Neural cell (in vitro differentiated cells): ENCODE results near the gene B4GALNT4. TPM values are rescaled to one million over a fixed set of nuclear protein-coding genes. Genes with fewer than 3 reads are reported as not detected.

Experiments used
- H2AFZ ChIP-seq: fragments of 200-600, 300-800 bp; sonication (generic), shearing (Covaris generic); 2 replicates; pipeline ENCODE4 v1.6.0; 2014; ENCODE audit warnings: low read depth, mild to moderate bottlenecking, antibody characterized with exemption, low read length, moderate library complexity
- H3F3A ChIP-seq: fragments of 200-600 bp; shearing (Covaris generic); 2 replicates; pipeline ENCODE4 v1.6.1; 2016; ENCODE audit warnings: mild to moderate bottlenecking, moderate library complexity, mixed read lengths, antibody characterized with exemption, low read length; ENCODE audit not compliant: insufficient read depth, poor library complexity, severe bottlenecking
- H3K27ac ChIP-seq: fragments of 200-600, 300-800 bp; sonication (generic), shearing (Covaris generic); 2 replicates; pipeline ENCODE4 v1.5.1; 2014; ENCODE audit warnings: mild to moderate bottlenecking, low read length, moderate library complexity
- H3K27me3 ChIP-seq: fragments of 300-800, 200-600 bp; sonication (generic), shearing (Covaris generic); 2 replicates; pipeline ENCODE4 v1.6.0; 2014; ENCODE audit warnings: mild to moderate bottlenecking, low read depth, low read length, moderate library complexity; ENCODE audit not compliant: insufficient read depth
- H3K36me3 ChIP-seq: fragments of 300-800, 200-600 bp; sonication (generic), shearing (Covaris generic); 2 replicates; pipeline ENCODE4 v1.5.1; 2014; ENCODE audit warnings: mild to moderate bottlenecking, antibody characterized with exemption, low read length, moderate library complexity; ENCODE audit not compliant: insufficient read depth
- H3K4me2 ChIP-seq: fragments of 300-800, 200-600 bp; sonication (generic), shearing (Covaris generic); 2 replicates; pipeline ENCODE4 v1.6.0; 2014; ENCODE audit warnings: mild to moderate bottlenecking, low read length
- H3K4me3 ChIP-seq: fragments of 300-800, 200-600 bp; sonication (generic), shearing (Covaris generic); 2 replicates; pipeline ENCODE4 v1.5.1; 2014; ENCODE audit warnings: mild to moderate bottlenecking, low read length, moderate library complexity
- H3K79me2 ChIP-seq: fragments of 200-600 bp; shearing (Covaris generic); replicated peaks from 2 replicates; pipeline ENCODE4 v1.6.0; 2014; ENCODE audit warnings: mild to moderate bottlenecking, low read length, moderate library complexity; ENCODE audit not compliant: insufficient read depth
- H3K9ac ChIP-seq: fragments of 300-800, 200-600 bp; sonication (generic), shearing (Covaris generic); 2 replicates; pipeline ENCODE4 v1.6.1; 2016; ENCODE audit warnings: mild to moderate bottlenecking, low read length, mixed read lengths
- H3K9me2 ChIP-seq: fragments of 200-600 bp; shearing (Covaris generic); 2 replicates; pipeline ENCODE4 v1.6.1; 2016; ENCODE audit warnings: mild to moderate bottlenecking, low read length, mixed read lengths; ENCODE audit not compliant: insufficient read depth
- H3K9me3 ChIP-seq: fragments of 200-600, 300-800 bp; sonication (generic), shearing (Covaris generic); 2 replicates; pipeline ENCODE4 v1.6.1; 2016; ENCODE audit warnings: mild to moderate bottlenecking, mixed run types, low read length, moderate library complexity, mixed read lengths
- H4K20me1 ChIP-seq: fragments of 200-600 bp; shearing (Covaris generic); 2 replicates; pipeline ENCODE4 v1.6.1; 2016; ENCODE audit warnings: mild to moderate bottlenecking, mixed run types; ENCODE audit not compliant: insufficient read depth
- CTCF ChIP-seq: fragments of 450-650 bp; IDR thresholded peaks from 2 replicates; pipeline ENCODE4 v1.5.1; 2014; ENCODE audit warnings: antibody characterized with exemption, mild to moderate bottlenecking, moderate library complexity; ENCODE audit not compliant: poor library complexity, severe bottlenecking
- EP300 ChIP-seq: fragments of 450-650 bp; conservative IDR thresholded peaks from 2 replicates; pipeline ENCODE4 v1.6.1; 2014; ENCODE audit warnings: antibody characterized with exemption, mild to moderate bottlenecking, moderate library complexity; ENCODE audit not compliant: poor library complexity, severe bottlenecking
- EZH2 ChIP-seq: fragments of 200-600, 300-800 bp; shearing (Covaris generic), sonication (generic); IDR thresholded peaks from 2 replicates; pipeline ENCODE4 v1.6.1; 2014; ENCODE audit warnings: antibody characterized with exemption, low read length, borderline replicate concordance, mild to moderate bottlenecking; ENCODE audit not compliant: insufficient read depth, poor library complexity, severe bottlenecking
- MXI1 ChIP-seq: fragments of 450-650 bp; conservative IDR thresholded peaks from 2 replicates; pipeline ENCODE4 v1.6.1; 2014; ENCODE audit warnings: antibody characterized with exemption, mild to moderate bottlenecking; ENCODE audit not compliant: poor library complexity, severe bottlenecking
- POLR2AphosphoS5 ChIP-seq: IDR thresholded peaks from 2 replicates; pipeline ENCODE4 v1.6.1; 2012
- RAD21 ChIP-seq: fragments of 450-650 bp; conservative IDR thresholded peaks from 2 replicates; pipeline ENCODE4 v1.6.1; 2014; ENCODE audit warnings: antibody characterized with exemption, mild to moderate bottlenecking, moderate library complexity
- REST ChIP-seq: IDR thresholded peaks from 2 replicates; pipeline ENCODE4 v1.6.1; 2012; ENCODE audit warnings: borderline replicate concordance
- SMC3 ChIP-seq: fragments of 450-650 bp; conservative IDR thresholded peaks from 2 replicates; pipeline ENCODE4 v1.6.1; 2014; ENCODE audit warnings: antibody characterized with exemption, mild to moderate bottlenecking, moderate library complexity; ENCODE audit not compliant: poor library complexity
- TAF1 ChIP-seq: IDR thresholded peaks from 2 replicates; pipeline ENCODE4 v1.6.1; 2012; ENCODE audit warnings: low read depth
- polyA plus RNA-seq: library from polyadenylated mRNA; depleted of rRNA; stranded (reverse); fragments of >200 nt; gene quantifications from 2 replicates; pipeline ENCODE4 v1.2.3, GENCODE V29; 2014

The B4GALNT4 gene
- polyA plus RNA-seq, 1 donor from 2014 or later = 440 TPM

- Histone ChIP-seq H3K9ac (no peak overlapping the region), H3K9me3 (no peaks in the 10 kb centered on the region), H3K79me2 (no peaks in the 10 kb centered on the region), H3K27me3 (no peaks in the 10 kb centered on the region), H3F3A (no peaks in the 10 kb centered on the region), H3K36me3 (no peaks in the 10 kb centered on the region), H3K4me3 (no peak overlapping the region), H2AFZ (no peak overlapping the region), H3K9me2 (no peaks in the 10 kb centered on the region), H3K4me2 (no peak overlapping the region), H4K20me1 (no peaks in the 10 kb centered on the region), H3K27ac (no peak overlapping the region)
- TF ChIP-seq RAD21 (no peak), CTCF (no peak), EZH2 (no peak), SMC3 (no peak), POLR2AphosphoS5 (no peak), TAF1 (no peak), REST (no peak), MXI1 (no peak), EP300 (no peak)
Measured at GRCh38 chr11:404551-405264, 35.4 kb downstream of the B4GALNT4 start.

- H3K27ac ChIP-seq = no peak overlapping the region
- H3K4me2 ChIP-seq = no peak overlapping the region
- no peaks in the 10 kb centered on the region for H3K27me3 ChIP-seq
- no peaks in the 10 kb centered on the region for H3K9me2 ChIP-seq
- no peaks in the 10 kb centered on the region for H4K20me1 ChIP-seq
- no peak overlapping the region for H2AFZ ChIP-seq
- no peak overlapping the region for H3K4me3 ChIP-seq
- TF ChIP-seq EZH2 (no peak), POLR2AphosphoS5 (no peak), SMC3 (no peak), RAD21 (no peak), REST (no peak), CTCF (no peak), EP300 (no peak), MXI1 (no peak)
- no peaks in the 10 kb centered on the region for H3K79me2 ChIP-seq
- no peaks in the 10 kb centered on the region for H3K36me3 ChIP-seq
- H3K9me3 ChIP-seq = no peaks in the 10 kb centered on the region
- H3K9ac ChIP-seq = no peak overlapping the region
- H3F3A ChIP-seq = no peaks in the 10 kb centered on the region
Measured at GRCh38 chr11:405323-405953, 36.1 kb downstream of the B4GALNT4 start.
